GM12878 (cell line): ENCODE measurements around the gene GABBR2. TPM values are rescaled to one million over a fixed set of nuclear protein-coding genes. Genes with fewer than 3 reads are reported as not detected.

Source experiments
- ATAC-seq: fragments of 200-7000 bp; cut with Tn5 transposase; 3 replicates; pipeline ENCODE4 v1.9.1; 2020; ENCODE audit warnings: mild to moderate bottlenecking, moderate library complexity
- BruUV-seq: library from RNA; stranded (reverse); fragments of 400-500 nt; replicated peaks from 2 replicates; lab custom pipeline; 2021; lab: Mats Ljungman, UMichigan
- CTCF ChIA-PET: fragments of 300-600 bp; sonication (Branson Sonifier 250); formaldehyde crosslinking; extraction: SDS; loops from one replicate; lab custom pipeline; 2021; ENCODE audit warnings: inconsistent platforms; lab: Yijun Ruan, JAX
- POLR2A ChIA-PET: fragments of 350-600 bp; formaldehyde crosslinking; extraction: SDS; loops from one replicate; lab custom pipeline; 2021; ENCODE audit warnings: inconsistent platforms; lab: Charles Lee
- RAD21 ChIA-PET: fragments of 300-600 bp; sonication (Branson Sonifier 250); formaldehyde crosslinking; loops from one replicate; lab custom pipeline; 2023; ENCODE audit warnings: antibody characterized with exemption; ENCODE audit not compliant: unreplicated experiment; lab: Charles Lee
- SMC1A ChIA-PET: fragments of 300-600 bp; sonication (Branson Sonifier 250); formaldehyde crosslinking; loops from one replicate; lab custom pipeline; 2023; ENCODE audit not compliant: unreplicated experiment, uncharacterized antibody; lab: Charles Lee
- DNase-seq: peaks from one replicate; pipeline ENCODE4 v3.0.0-alpha.2; 2011; ENCODE audit warnings: low read depth, low spot score
- FAIRE-seq: peaks from 3 replicates; lab custom pipeline; 2011; peaks lifted over from hg19 to GRCh38; lab: Jason Lieb, UNC
- H2AFZ ChIP-seq: 2 replicates; pipeline ENCODE4 v1.6.0; 2011; ENCODE audit warnings: low read depth, low read length, control low read depth; ENCODE audit not compliant: control insufficient read depth
- H3K27ac ChIP-seq: 2 replicates; pipeline ENCODE4 v1.5.1; 2011; ENCODE audit warnings: control low read depth; ENCODE audit not compliant: control insufficient read depth, insufficient read depth
- H3K27me3 ChIP-seq, 2 experiments: replicated peaks in 1 of 2; 2 replicates each; pipeline versions ENCODE4 v1.6.0 to v1.6.1; 2011; ENCODE audit warnings: low read length in 1 of 2; ENCODE audit not compliant: control insufficient read depth in 2 of 2, insufficient read depth in 2 of 2
- H3K36me3 ChIP-seq, 2 experiments: 2 replicates each; pipeline ENCODE4 v1.5.1; 2011; ENCODE audit warnings: low read length in 1 of 2; ENCODE audit not compliant: control insufficient read depth in 2 of 2, insufficient read depth in 2 of 2
- H3K4me1 ChIP-seq: 2 replicates; pipeline ENCODE4 v1.6.1; 2011; ENCODE audit warnings: mild to moderate bottlenecking, low read length, moderate library complexity, mixed read lengths; ENCODE audit not compliant: control insufficient read depth, insufficient read depth
- H3K4me2 ChIP-seq: 2 replicates; pipeline ENCODE4 v1.6.0; 2011; ENCODE audit warnings: control low read depth; ENCODE audit not compliant: control insufficient read depth, insufficient read depth
- H3K4me3 ChIP-seq: fragments of 200-600 bp; sonication (generic); 2 replicates; pipeline ENCODE4 v1.5.1; 2016
- H3K79me2 ChIP-seq: 2 replicates; pipeline ENCODE4 v1.6.0; 2011; ENCODE audit warnings: low read length; ENCODE audit not compliant: control insufficient read depth, insufficient read depth
- H3K9ac ChIP-seq: 2 replicates; pipeline ENCODE4 v1.8.0; 2011; ENCODE audit warnings: low read length, control low read depth, mixed read lengths; ENCODE audit not compliant: control insufficient read depth, insufficient read depth
- H3K9me3 ChIP-seq: replicated peaks from 3 replicates; pipeline ENCODE4 v1.5.1; 2011; ENCODE audit warnings: mild to moderate bottlenecking, low read length; ENCODE audit not compliant: control insufficient read depth, insufficient read depth
- H4K20me1 ChIP-seq: 2 replicates; pipeline ENCODE4 v1.6.0; 2011; ENCODE audit not compliant: control insufficient read depth, insufficient read depth
- BACH1 ChIP-seq: fragments of 450-650 bp; IDR thresholded peaks from 2 replicates; pipeline ENCODE4 v1.6.1; 2017; ENCODE audit warnings: mild to moderate bottlenecking, borderline replicate concordance
- BRCA1 ChIP-seq: IDR thresholded peaks from 2 replicates; pipeline ENCODE4 v1.6.1; 2011; ENCODE audit warnings: low read depth, low read length, improper control_type of control experiment
- CUX1 ChIP-seq: IDR thresholded peaks from 2 replicates; pipeline ENCODE4 v1.6.1; 2012; ENCODE audit warnings: improper control_type of control experiment, low read depth, low read length; ENCODE audit not compliant: insufficient replicate concordance
- EGR1 ChIP-seq, 2 experiments: IDR thresholded peaks; 1 replicate in 1 of 2; 2 replicates in 1 of 2; pipeline ENCODE4 v1.6.1; 2011 to 2012; ENCODE audit warnings: low read depth in 2 of 2, low read length in 2 of 2, borderline replicate concordance in 1 of 2, mild to moderate bottlenecking in 1 of 2, moderate library complexity in 1 of 2
- MEF2A ChIP-seq: IDR thresholded peaks from 2 replicates; pipeline ENCODE4 v1.6.1; 2011; ENCODE audit warnings: low read depth, mild to moderate bottlenecking, low read length, moderate library complexity; ENCODE audit not compliant: insufficient read depth
- MTA2 ChIP-seq: fragments of 450-650 bp; IDR thresholded peaks from 2 replicates; pipeline ENCODE4 v1.6.1; 2016; ENCODE audit warnings: low read depth, mild to moderate bottlenecking, moderate library complexity
- NR2C2 ChIP-seq: IDR thresholded peaks from 2 replicates; pipeline ENCODE4 v1.6.1; 2011; ENCODE audit warnings: borderline replicate concordance, low read depth; ENCODE audit not compliant: control insufficient read depth, insufficient read length
- PML ChIP-seq: IDR thresholded peaks from 2 replicates; pipeline ENCODE4 v1.6.1; 2012; ENCODE audit warnings: low read length, inconsistent platforms
- TBL1XR1 ChIP-seq: IDR thresholded peaks from 2 replicates; pipeline ENCODE4 v1.6.1; 2012; ENCODE audit warnings: low read depth, low read length, improper control_type of control experiment
- ZBED1 ChIP-seq: IDR thresholded peaks from 2 replicates; pipeline ENCODE4 v1.6.1; 2016; ENCODE audit warnings: borderline replicate concordance
- ZNF622 ChIP-seq: fragments of 450-650 bp; IDR thresholded peaks from 2 replicates; pipeline ENCODE4 v1.6.1; 2017; ENCODE audit warnings: mild to moderate bottlenecking, inconsistent platforms
- WGBS: methylation state at CpG from one replicate; pipeline ENCODE4 v1.1.6; 2016; ENCODE audit warnings: low lambda C conversion rate; ENCODE audit not compliant: insufficient replicate concordance, insufficient coverage; ENCODE audit errors: missing lambda C conversion rate; 5-methylcytosine and 5-hydroxymethylcytosine counted together
- in situ Hi-C: fragments of 300-500 bp; cut with MboI; formaldehyde crosslinking; loops from 9 replicates; pipeline ENCODE4 v1.14.3; 2018; ENCODE audit warnings: mixed read lengths
- intact Hi-C: fragments of 100-400 bp; cut with micrococcal nuclease; formaldehyde crosslinking; loops from one replicate; pipeline ENCODE4 v1.14.2; 2022; ENCODE audit not compliant: unreplicated experiment
- polyA plus RNA-seq, 11 experiments: library from polyadenylated mRNA; depleted of rRNA in 4 of 11; unstranded in 6 of 11; stranded (reverse) in 5 of 11; fragments of >200 nt; fragmentation: Nextera tagmentation in 4 of 11; fragmentation: Illumina TruSeq in 1 of 11; extraction: Ambion mirVana in 4 of 11; extraction: Trizol in 1 of 11; gene quantifications; 1 replicate in 1 of 11; 2 replicates in 10 of 11; pipeline versions ENCODE4 v1.2.1 to v1.2.3, GENCODE V29; 2011 to 2016; ENCODE audit warnings: inconsistent platforms in 2 of 11, missing spikeins in 2 of 11, low read depth in 1 of 11
- total RNA-seq, 4 experiments: library from RNA; depleted of rRNA in 3 of 4; stranded (reverse); fragments of >200 nt in 3 of 4; fragmentation: Illumina TruSeq in 1 of 4; extraction: Trizol in 1 of 4; gene quantifications; 2 replicates each; pipeline versions ENCODE4 v1.2.1 to v1.2.3, GENCODE V29; 2013 to 2021
- TF ChIP-seq, protein P1 (sequence below): fragments of 450-650 bp; IDR thresholded peaks from 2 replicates; pipeline ENCODE4 v1.6.1; 2017; ENCODE audit warnings: borderline replicate concordance
- TF ChIP-seq, protein P2 (sequence below): IDR thresholded peaks from 2 replicates; pipeline ENCODE4 v1.6.1; 2011; ENCODE audit warnings: low read depth, mild to moderate bottlenecking, low read length, moderate library complexity, borderline replicate concordance; ENCODE audit errors: extremely low read depth
- TF ChIP-seq, protein P3 (sequence below): fragments of 450-650 bp; IDR thresholded peaks from 2 replicates; pipeline ENCODE4 v1.6.1; 2018; ENCODE audit warnings: borderline replicate concordance, mild to moderate bottlenecking; ENCODE audit not compliant: partially characterized antibody

GABBR2 gene
- total and polyA plus RNA-seq, 10 of the 15 experiments (the other 5 are each of a cell fraction or from before 2014, with no cell fraction given): 0.02 to 2.2 (median 0.06) TPM; not detected in 2

DNA sequence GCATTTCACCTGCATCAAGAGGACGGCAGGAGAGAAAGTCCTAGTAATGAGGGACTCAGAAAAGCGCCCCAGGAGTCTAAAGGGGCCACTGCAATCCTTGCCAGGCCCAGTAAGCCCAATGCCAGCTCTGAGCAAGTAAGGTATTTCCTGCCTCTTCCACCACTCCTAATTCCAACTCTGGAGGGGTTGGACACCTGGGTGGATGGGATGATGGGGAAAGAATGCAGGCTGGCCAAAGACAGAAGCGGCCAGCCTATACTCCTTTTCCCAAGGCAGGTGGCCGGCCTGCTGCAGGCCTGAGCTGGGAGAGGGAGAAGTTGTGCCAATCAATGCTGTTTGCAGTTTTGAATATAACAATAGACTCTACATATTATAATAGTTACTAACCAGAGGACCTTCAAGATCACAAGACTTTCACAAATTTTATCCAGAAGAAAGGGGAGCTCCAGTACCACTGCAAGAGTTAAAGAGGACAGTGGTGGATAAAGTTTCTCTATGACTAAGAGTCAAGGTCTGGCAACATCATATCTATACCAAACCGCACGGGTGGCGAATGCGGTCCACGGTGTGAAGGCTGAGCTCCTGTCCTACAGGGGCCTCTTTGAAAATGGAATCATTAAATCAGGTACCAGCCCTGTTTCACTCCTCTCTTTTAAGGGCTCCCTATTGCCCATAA lies 338.3 kb downstream of the GABBR2 start:
- Histone ChIP-seq H2AFZ (no peak overlapping the region), H3K27ac (no peak overlapping the region), H4K20me1 (no peaks in the 10 kb centered on the region), H3K4me2 (no peak overlapping the region), H3K4me3 (no peak overlapping the region), H3K79me2 (no peaks in the 10 kb centered on the region), H3K9ac (no peak overlapping the region), H3K4me1 (peaks cover 2% of the 10 kb centered on the region; the same call in 1 of the 2 replicates), H3K27me3 (no peaks in the 10 kb centered on the region; a peak in 1 of 4 replicates), H3K36me3 (no peaks in the 10 kb centered on the region), H3K9me3 (no peaks in the 10 kb centered on the region; the same call in 1 of the 3 replicates)
- FAIRE-seq (no peak), ATAC-seq (no peak), DNase-seq (no peak)
- WGBS: 42% methylated on average over 9 of the region's 9 CpGs
- in situ Hi-C loops (no loop called here), intact Hi-C loops (no loop called here)
- BruUV-seq: no TSS peak
- POLR2A ChIA-PET: no interaction called here
- RAD21 ChIA-PET: no interaction called here
- SMC1A ChIA-PET: no interaction called here
- CTCF ChIA-PET: no interaction called here
- TF ChIP-seq MEF2A: no peak
- TF ChIP-seq BRCA1: no peak
- TF ChIP-seq, protein P1, sequence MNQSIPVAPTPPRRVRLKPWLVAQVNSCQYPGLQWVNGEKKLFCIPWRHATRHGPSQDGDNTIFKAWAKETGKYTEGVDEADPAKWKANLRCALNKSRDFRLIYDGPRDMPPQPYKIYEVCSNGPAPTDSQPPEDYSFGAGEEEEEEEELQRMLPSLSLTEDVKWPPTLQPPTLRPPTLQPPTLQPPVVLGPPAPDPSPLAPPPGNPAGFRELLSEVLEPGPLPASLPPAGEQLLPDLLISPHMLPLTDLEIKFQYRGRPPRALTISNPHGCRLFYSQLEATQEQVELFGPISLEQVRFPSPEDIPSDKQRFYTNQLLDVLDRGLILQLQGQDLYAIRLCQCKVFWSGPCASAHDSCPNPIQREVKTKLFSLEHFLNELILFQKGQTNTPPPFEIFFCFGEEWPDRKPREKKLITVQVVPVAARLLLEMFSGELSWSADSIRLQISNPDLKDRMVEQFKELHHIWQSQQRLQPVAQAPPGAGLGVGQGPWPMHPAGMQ: no peak
- TF ChIP-seq MTA2: no peak
- no peak for TF ChIP-seq EGR1 (IDR thresholded peaks at IDR 0.05; ENCODE audit: borderline replicate concordance in 1 of 2, low read depth in 2 of 2, low read length in 2 of 2)
- TF ChIP-seq, protein P2, sequence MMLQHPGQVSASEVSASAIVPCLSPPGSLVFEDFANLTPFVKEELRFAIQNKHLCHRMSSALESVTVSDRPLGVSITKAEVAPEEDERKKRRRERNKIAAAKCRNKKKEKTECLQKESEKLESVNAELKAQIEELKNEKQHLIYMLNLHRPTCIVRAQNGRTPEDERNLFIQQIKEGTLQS: no peak
- no peak for TF ChIP-seq NR2C2
- TF ChIP-seq ZBED1: no peak
- no peak for TF ChIP-seq TBL1XR1
- TF ChIP-seq, protein P3, sequence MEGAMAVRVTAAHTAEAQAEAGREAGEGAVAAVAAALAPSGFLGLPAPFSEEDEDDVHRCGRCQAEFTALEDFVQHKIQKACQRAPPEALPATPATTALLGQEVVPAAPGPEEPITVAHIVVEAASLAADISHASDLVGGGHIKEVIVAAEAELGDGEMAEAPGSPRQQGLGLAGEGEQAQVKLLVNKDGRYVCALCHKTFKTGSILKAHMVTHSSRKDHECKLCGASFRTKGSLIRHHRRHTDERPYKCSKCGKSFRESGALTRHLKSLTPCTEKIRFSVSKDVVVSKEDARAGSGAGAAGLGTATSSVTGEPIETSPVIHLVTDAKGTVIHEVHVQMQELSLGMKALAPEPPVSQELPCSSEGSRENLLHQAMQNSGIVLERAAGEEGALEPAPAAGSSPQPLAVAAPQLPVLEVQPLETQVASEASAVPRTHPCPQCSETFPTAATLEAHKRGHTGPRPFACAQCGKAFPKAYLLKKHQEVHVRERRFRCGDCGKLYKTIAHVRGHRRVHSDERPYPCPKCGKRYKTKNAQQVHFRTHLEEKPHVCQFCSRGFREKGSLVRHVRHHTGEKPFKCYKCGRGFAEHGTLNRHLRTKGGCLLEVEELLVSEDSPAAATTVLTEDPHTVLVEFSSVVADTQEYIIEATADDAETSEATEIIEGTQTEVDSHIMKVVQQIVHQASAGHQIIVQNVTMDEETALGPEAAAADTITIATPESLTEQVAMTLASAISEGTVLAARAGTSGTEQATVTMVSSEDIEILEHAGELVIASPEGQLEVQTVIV: no peak
- no peak for TF ChIP-seq ZNF622
- TF ChIP-seq CUX1: no peak
- no peak for TF ChIP-seq PML
- no peak for TF ChIP-seq BACH1
